Activated naive CD4-positive, alpha-beta T cell treated with Interleukin-2 at 50 U/mL for 16 hours (primary cell): ENCODE measurements around the gene EEIG1.

Source experiments
- DNase-seq: peaks from one replicate; pipeline ENCODE4 v3.0.0-alpha.2; 2020

Gene EEIG1

GRCh38 chr9:127958728-127959127 is 22.1 kb downstream of the EEIG1 start:
- DNase-seq = no peak

- peak; percentile 88 for DNase-seq
These were observed 25.3 kb downstream of the EEIG1 start for GRCh38 chr9:127955294-127956015.

GRCh38 chr9:127954831-127955293 is 25.9 kb downstream of the EEIG1 start:
- no peak for DNase-seq

GRCh38 chr9:127953768-127954505 is 26.9 kb downstream of the EEIG1 start:
- no peak for DNase-seq

GRCh38 chr9:127953154-127953553 is 27.6 kb downstream of the EEIG1 start:
- DNase-seq = no peak

GRCh38 chr9:127950513-127951289 is 30.1 kb downstream of the EEIG1 start:
- DNase-seq = no peak

- no peak for DNase-seq
These were observed 30.8 kb downstream of the EEIG1 start for GRCh38 chr9:127949827-127950512.

- no peak for DNase-seq
These were observed 32.7 kb downstream of the EEIG1 start for GRCh38 chr9:127947841-127948710.

GRCh38 chr9:127946728-127947127 is 34.1 kb downstream of the EEIG1 start:
- DNase-seq = no peak

GRCh38 chr9:127945942-127946341 is 34.8 kb downstream of the EEIG1 start:
- DNase-seq = no peak

GRCh38 chr9:127945338-127945737 is 35.5 kb downstream of the EEIG1 start:
- DNase-seq = no peak

- DNase-seq = no peak
These were observed 36.1 kb downstream of the EEIG1 start for GRCh38 chr9:127944586-127945218.

GRCh38 chr9:127943731-127944144 is 37.1 kb downstream of the EEIG1 start:
- DNase-seq = peak; percentile 82

- DNase-seq = no peak
These were observed 37.7 kb downstream of the EEIG1 start for GRCh38 chr9:127943011-127943662.

- DNase-seq = peak; percentile 53
These were observed 38.4 kb downstream of the EEIG1 start for GRCh38 chr9:127942216-127943010.

GRCh38 chr9:127941961-127942215 is 38.9 kb downstream of the EEIG1 start:
- no peak for DNase-seq

GRCh38 chr9:127941062-127941960 is 39.5 kb downstream of the EEIG1 start:
- no peak for DNase-seq

GRCh38 chr9:127940593-127940992 is 40.2 kb downstream of the EEIG1 start:
- DNase-seq = no peak

- no peak for DNase-seq
These were observed 42.5 kb downstream of the EEIG1 start for GRCh38 chr9:127938298-127938690.
